ENCODE results near the gene CFAP74.

CFAP74 gene

GRCh38 chr1:1893997-1894353 lies 109.6 kb downstream of the CFAP74 start:
- H3K4me3 ChIP-seq (ENCODE audit: low read depth, low read length) = no peak overlapping the region
- H3K27me3 ChIP-seq = no peaks in the 10 kb centered on the region
- H3K36me3 ChIP-seq = peaks cover 4% of the 10 kb centered on the region
- no peaks in the 10 kb centered on the region for H3K9me3 ChIP-seq
- DNase-seq = no peak
- TF ChIP-seq, protein P1, sequence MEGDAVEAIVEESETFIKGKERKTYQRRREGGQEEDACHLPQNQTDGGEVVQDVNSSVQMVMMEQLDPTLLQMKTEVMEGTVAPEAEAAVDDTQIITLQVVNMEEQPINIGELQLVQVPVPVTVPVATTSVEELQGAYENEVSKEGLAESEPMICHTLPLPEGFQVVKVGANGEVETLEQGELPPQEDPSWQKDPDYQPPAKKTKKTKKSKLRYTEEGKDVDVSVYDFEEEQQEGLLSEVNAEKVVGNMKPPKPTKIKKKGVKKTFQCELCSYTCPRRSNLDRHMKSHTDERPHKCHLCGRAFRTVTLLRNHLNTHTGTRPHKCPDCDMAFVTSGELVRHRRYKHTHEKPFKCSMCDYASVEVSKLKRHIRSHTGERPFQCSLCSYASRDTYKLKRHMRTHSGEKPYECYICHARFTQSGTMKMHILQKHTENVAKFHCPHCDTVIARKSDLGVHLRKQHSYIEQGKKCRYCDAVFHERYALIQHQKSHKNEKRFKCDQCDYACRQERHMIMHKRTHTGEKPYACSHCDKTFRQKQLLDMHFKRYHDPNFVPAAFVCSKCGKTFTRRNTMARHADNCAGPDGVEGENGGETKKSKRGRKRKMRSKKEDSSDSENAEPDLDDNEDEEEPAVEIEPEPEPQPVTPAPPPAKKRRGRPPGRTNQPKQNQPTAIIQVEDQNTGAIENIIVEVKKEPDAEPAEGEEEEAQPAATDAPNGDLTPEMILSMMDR (IDR thresholded peaks at IDR 0.05; ENCODE audit: low read depth, low read length) = no peak
- H3K4me1 ChIP-seq = peaks cover 3% of the 10 kb centered on the region; the same call in 1 of the 2 replicates

- Histone ChIP-seq H3K27me3 (no peaks in the 10 kb centered on the region), H3K4me3 (ENCODE audit: low read depth, low read length) (no peak overlapping the region), H3K9me3 (no peaks in the 10 kb centered on the region), H3K36me3 (peaks cover 5% of the 10 kb centered on the region), H3K4me1 (peaks cover 7% of the 10 kb centered on the region)
- TF ChIP-seq, protein P1 (IDR thresholded peaks at IDR 0.05; ENCODE audit: low read depth, low read length) = no peak
- DNase-seq = no peak
Measured at GRCh38 chr1:1893291-1893985, 110.1 kb downstream of the CFAP74 start.

DNA sequence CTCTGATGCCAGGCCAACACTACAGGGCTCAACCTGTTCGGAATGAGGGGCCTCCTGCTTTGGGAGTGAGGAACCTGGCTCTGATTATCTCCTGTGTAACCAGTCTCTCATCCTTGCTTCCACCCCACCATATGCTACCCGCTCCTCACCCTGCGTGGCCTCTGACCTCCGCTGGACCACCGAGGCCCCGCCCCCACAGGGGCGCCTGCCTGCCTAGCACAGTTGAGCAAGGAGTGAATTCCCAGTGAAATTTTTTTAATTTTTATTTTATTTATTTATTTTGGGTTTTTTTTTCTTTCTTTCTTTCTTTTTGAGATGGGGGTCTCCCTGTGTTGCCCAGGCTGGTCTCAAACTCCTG lies 110.8 kb downstream of the CFAP74 start:
- no peak for DNase-seq
- H3K36me3 ChIP-seq = peaks cover 6% of the 10 kb centered on the region
- peaks cover 7% of the 10 kb centered on the region for H3K4me1 ChIP-seq
- no peaks in the 10 kb centered on the region for H3K9me3 ChIP-seq
- TF ChIP-seq, protein P1 (IDR thresholded peaks at IDR 0.05; ENCODE audit: low read depth, low read length) = no peak
- H3K4me3 ChIP-seq (ENCODE audit: low read depth, low read length) = no peak overlapping the region
- no peaks in the 10 kb centered on the region for H3K27me3 ChIP-seq

DNA sequence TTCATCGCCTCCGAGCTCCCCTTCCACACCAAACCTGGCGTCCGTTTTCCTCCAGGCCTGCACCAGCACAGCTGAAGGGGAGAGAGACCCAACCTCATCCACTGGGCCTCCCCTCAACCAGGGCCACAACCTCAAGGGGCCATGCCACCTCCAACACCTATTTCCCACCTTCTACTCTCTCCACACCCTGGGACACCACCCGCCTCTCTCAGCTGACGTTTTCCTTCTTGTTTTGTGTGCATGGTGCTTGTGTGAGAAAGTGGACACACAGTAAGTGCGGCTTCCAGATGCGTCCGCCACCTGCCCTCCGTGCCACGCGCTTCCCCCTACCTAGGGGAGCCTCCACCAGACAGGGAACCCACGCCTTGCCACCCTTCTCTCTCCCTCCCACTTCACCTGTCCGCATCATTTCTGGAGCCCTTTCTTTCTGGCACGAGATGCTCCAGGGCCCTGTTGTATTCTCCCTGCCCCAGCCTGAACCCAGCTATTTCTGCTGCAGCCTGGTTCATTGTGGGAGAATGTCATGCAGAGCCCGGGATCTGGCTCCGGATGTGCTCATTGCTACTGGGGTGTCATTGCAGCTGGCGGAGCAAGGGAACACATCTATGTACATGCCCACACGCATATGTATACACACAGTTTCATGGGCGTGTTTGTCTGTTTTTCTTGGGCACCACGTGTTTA lies 111.4 kb downstream of the CFAP74 start:
- Histone ChIP-seq H3K4me3 (ENCODE audit: low read depth, low read length) (peak overlapping the region; percentile 66), H3K9me3 (no peaks in the 10 kb centered on the region), H3K36me3 (peaks cover 6% of the 10 kb centered on the region), H3K27me3 (no peaks in the 10 kb centered on the region), H3K4me1 (peaks cover 7% of the 10 kb centered on the region)
- DNase-seq = no peak
- TF ChIP-seq, protein P1 (IDR thresholded peaks at IDR 0.05; ENCODE audit: low read depth, low read length) = no peak

GRCh38 chr1:1891349-1892078 lies 112.1 kb downstream of the CFAP74 start:
- H3K9me3 ChIP-seq = no peaks in the 10 kb centered on the region
- H3K36me3 ChIP-seq = peaks cover 6% of the 10 kb centered on the region
- peaks cover 7% of the 10 kb centered on the region for H3K4me1 ChIP-seq
- no peaks in the 10 kb centered on the region for H3K27me3 ChIP-seq
- peak overlapping the region; percentile 66 for H3K4me3 ChIP-seq (ENCODE audit: low read depth, low read length)
- TF ChIP-seq, protein P1 (IDR thresholded peaks at IDR 0.05; ENCODE audit: low read depth, low read length) = no peak
- peak; percentile 59 for DNase-seq
